C4-2B (cell line): Measurements from ENCODE around the gene TULP4.

Experiments
- CTCF ChIP-seq: fragments of 450-650 bp; conservative IDR thresholded peaks from 2 replicates; pipeline ENCODE4 v1.5.1; 2017; ENCODE audit warnings: mild to moderate bottlenecking
- ZFX ChIP-seq: fragments of 450-650 bp; IDR thresholded peaks from 2 replicates; pipeline ENCODE4 v1.6.1; 2017

- TF ChIP-seq CTCF (no peak), ZFX (no peak)
These were observed 191.6 kb downstream of the TULP4 start for GRCh38 chr6:158503846-158504245.
